HG03064 (cell line): ENCODE results near the gene AOAH.

Source experiments
- ATAC-seq: cut with Tn5 transposase; IDR thresholded peaks from one replicate; pipeline ENCODE4 v1.9.1; 2021; ENCODE audit warnings: low read depth; ENCODE audit not compliant: unreplicated experiment

The AOAH gene

DNA sequence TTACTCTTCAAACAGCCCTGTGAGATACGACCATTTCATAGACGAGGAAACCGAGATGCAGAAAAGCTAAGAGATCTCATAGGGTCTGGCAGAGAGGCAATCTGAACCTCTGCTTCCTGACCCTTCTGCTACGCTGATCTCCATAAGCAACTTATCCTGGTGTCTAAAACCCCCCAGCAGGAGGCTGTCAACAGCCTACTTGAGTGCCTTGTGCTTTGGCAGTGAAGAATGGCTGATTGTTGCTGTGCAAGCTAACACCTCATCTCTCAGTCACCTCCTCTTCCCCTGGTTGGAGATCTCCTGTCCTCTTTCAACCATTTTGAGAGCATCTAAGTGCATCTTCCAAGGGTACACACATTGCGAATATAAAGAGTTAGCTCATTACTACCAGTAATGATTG, 86.2 kb downstream of the AOAH start:
- ATAC-seq: no peak

DNA sequence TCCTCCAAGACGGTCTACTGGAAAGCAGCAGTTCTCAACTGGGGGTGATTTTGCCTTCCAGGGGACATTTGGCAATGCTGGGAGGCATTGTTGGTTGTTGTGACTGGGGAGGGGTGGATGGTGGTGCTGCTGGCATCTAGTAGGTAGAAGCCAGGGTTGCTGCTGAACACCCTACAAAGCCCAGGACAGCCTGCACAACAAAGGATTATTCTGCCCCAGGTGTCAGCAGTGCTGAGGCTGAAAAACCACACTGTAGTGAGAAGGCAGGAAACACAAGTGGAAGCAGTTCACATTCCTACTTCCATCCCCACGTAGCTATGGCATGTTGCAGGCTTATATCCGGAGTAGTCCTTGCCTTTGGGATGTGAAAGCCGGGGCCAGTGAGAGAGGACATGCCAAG, 86.9 kb downstream of the AOAH start:
- no peak for ATAC-seq

DNA sequence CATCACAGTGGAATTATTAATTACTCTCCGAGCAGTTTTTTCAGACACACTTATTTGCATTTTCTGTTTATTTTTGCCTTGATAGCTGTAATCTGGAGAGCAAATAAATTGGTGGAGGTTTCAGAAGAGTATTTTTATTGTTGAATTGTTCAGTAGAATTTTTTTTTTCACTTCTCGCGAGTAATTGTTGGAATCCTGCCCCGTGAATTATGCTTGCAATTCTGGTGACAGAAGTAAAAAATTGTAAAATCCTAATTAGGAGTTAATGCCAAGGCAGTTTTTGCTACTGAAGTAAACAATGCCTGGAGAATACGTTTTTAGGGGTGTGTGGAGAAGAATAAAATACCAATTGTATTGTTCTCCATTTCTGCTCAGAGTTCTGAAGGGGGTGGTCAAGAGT, 88.2 kb downstream of the AOAH start:
- ATAC-seq: no peak

DNA sequence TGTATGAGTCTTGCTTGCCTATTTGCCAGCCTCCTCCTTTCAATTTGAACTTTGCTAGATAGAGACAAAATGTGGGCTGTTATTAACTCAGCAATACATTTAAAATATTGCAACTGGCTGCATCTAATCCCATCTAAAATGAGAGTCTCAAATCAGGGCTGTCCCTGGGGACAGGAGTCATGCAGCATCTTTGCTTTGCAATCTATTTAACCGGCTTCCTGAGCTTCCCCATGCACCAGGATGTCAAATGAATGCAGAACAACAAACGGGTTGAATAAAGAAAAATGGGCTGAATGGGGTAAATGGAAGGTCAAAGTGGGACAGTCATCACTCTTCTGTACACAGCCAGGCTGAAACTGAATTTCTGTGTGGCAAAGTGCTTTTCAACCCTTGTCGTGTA, 89.2 kb downstream of the AOAH start:
- no peak for ATAC-seq

DNA sequence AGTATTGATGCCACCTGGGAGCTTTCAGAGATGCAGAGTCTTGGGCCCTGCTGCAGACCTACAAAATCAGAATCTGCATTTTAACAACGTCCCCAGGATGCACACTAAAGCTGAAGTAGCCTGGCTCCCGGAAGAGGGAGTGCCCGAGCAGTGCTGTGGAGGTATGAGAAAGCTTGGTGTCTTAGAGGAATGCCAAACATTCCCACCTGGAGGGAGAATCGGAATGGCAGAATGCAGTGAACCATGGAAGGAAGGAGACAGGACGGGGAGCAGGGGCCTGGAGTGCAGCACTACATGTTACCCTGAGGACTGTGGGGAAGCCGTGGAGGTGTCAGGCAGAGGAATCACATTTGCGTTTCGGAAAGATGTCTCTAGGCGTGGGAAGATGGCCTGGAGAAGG, 90.9 kb downstream of the AOAH start:
- ATAC-seq: no peak

DNA sequence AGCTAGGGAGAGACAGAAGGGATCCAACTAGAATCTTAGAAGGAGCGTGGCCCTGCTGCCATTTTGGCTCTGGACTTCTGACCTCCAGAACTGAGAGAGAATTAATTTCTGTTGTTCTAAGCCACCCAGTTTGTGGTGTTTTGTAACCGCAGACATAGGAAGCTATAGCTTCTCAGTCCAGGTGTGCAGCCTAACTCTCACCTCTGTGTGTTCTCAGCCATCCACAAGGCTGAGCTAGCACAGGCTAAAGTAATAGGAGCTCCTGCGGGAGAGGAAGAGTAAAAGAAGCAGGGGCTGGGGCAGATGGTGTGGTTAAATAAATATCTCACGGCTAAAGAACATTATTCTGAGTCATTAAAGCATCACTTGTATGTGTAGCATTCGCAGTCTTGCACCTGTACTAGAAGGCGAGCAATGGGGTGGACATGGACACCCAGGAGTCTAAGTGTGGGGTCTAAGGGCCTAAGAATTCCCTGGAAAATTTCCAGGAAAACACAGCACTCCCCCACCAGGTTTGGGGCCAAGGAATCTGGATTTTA, 94.1 kb downstream of the AOAH start:
- no peak for ATAC-seq

DNA sequence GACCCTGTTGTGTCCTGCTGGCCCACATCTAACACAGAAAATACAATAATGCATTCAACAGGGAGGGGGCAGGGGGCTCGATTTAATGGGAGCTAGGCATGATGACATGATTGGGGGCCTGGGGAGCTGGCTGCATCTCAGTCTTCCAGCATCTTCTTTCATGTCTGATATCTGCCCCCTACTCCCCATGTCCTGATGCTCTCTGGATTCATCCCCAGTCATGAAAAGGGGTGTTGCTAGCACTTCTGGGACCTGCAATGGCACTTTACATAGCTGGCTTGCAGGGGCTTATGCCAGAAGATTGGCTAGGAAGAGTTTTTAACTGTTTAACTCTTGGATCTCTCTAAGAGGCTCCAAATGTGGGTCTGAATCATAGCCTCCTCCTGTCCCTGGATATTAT, 94.9 kb downstream of the AOAH start:
- no peak for ATAC-seq

DNA sequence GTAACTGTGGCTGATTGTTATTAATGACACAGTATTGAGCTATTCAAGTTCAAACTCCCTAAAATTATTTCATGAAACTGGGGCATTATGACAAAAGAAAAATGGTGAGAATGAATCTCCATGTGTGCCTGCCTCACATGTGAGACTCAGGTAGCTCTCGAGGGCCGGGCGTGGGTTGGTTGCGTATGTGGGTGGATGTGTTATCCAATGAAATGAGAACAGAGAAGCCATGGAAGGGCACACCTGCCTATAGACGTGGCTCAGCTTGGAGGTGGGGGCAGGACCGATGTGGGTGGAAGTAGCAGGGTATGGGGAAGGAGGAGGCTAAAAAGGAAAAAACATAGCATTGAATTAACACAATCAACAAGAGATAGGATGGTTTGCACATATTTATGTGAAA, 96.5 kb downstream of the AOAH start:
- no peak for ATAC-seq

DNA sequence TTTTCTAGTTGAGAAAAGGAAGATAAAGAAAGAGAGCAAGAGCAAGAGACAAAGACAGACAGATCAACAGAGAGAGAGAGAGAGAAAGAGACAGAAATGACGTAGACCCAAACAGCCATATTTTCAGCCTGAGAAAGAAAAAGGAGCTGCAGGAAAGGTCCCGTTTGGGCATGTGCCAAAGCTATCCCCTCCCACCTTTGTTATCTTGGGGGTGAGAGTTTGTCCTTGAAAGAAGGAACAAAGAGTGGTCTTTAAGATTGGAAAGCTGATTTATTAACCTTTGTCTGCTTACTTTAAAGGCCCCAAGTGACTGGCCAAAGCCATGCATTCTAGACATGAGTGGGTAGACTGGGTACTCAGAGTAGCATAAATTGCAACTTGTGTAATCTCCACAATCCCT, 98.2 kb downstream of the AOAH start:
- no peak for ATAC-seq

DNA sequence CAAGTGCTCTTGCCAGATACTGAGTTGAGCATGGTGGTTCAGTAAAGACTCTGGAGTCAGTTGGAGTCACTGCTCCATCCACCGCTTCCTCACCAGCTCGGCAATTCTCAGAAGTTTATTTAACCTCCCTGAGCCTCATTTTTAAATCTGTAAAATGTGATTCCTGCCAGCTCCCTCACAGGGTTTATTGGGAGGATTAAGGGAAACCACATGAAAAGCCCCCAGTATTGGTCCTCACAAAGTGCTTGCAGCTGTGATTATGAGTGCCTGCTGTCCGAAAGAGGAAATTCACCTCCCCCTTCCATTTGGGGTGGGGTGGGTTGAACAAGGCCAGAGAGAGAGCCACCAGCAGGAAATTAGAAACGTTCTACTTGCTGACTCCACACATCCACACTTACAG, 99.0 kb downstream of the AOAH start:
- no peak for ATAC-seq

DNA sequence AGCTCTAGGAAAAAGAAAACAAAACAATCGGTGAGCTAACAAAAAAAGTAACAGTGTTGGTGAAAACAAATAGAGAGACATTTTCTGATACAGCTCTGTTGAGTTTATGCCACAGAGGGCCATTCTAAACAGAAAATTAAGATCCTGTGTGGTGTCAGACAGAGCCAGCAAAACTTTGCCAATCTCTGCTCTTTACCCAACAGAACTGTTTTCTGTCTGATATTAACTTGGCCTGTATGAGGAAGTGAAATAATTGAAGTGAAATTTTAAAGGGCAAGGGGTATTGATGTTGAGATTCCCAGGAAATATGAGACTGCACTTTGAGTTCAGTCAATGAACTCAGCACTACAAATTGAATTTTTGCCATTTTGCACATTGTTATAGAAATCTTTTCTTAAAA, 101.0 kb downstream of the AOAH start:
- no peak for ATAC-seq

DNA sequence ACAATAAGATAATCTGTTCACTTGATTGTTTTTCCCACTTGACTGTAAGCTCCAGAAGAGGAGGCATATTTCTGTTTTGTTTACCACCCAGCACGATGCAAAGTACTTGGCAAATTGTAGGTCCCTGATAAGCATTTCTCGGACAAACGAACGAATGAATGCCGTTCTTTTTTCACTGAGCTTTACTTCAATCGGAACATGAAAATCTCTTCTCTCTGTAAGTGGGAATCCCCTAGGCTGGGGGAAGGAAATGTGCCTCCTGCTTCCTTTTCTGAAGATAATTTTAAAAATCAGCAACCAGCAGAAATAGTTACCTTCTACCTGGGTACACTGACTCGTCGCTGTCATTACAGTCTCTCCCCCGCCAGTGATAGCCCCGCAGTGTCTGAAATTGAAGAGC, 102.9 kb downstream of the AOAH start:
- ATAC-seq: no peak

DNA sequence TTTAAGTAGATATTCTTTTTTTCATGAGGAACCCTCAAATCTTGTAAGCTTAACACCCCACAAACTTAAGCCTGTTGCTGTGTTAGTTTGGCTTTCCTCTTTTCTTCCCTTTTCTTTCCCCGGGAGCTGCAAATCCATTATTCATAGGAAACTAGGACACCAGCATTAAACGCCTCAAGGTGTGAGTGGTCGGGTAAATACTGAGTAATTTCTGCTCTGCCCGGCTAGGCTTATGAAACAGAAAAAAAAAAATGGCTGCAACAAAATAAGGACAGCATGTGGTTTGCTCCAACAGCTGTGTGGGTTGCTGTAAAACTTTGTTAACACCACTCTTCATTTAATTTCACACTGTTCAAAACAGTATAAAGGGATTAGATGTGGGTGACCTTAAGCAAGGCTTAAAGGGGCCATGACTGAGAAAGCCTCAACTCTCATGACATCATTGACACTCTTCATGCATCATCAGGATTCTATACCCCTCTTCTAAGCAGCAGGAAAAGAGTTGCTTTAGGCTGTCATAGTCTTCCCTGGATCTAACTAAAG, 104.1 kb downstream of the AOAH start:
- no peak for ATAC-seq

DNA sequence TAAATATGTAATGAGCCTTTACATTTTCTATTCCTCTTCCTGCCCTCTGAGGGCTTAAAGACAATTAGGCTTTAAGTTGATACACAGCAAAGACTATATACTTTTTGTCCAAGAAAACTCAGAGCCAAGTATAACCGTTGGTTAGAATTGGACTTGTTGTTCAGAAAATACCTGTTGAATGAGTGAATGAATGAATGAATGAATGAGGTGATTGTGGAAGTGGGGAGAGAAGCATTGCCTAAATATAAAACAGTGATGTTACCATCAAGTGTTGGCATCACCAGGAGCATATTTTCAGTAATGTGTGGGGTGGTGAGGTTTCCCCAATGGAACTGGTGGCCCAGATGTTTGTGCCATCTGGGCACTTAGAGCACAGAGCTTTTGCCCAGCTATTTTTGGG, 106.9 kb downstream of the AOAH start:
- ATAC-seq: no peak

DNA sequence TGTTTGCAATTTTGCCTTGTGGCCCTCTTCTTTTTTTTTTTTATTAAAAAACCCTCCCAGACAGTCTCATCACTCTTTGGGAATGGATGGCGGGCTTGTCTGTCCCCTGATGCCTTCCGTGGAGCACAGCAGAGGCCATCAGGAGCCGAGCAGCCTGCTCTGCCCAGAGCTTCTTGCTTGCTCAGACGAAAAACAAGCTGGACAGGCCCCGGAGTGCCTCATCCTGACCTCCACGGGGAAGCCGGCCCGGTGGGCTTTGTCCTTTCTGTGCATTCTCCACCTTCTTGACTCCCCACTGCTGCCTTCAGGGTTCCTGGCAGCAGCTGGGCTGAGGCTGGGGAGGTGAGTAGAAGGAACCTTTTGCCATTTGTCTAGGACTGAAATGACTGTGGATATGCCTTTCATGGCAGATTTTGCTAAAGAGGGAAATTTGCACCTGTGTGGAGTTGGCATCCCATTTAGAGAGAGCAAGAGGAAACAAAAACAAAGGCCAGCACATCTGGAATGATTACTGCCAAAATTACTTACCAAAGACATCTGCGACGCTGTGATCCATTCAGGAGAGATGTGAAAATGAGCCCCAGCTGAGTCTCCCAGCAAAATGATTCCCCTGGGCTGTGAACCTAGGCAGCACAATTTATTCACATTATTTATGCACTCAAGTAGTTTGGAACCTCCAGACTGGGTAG, 108.3 kb downstream of the AOAH start:
- ATAC-seq: no peak

DNA sequence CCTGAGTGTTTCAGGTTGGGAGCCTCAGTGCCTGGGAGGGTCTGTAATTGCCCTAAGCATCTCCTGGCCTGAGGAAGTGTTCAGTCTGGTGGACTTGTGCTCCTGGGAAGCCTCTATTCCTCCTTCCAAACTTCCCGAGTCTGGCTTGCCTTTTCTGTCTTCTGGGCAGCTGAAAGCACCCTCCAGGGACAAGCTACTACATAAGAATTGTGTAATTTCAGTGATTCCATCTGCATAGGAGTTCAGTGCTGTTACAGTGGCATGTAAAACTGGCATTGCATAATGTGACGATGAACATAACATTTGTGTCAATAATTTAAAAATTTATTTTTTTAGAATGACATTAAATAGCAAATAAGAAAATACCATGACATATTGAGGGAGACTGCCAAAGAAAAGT, 109.3 kb downstream of the AOAH start:
- ATAC-seq: no peak

DNA sequence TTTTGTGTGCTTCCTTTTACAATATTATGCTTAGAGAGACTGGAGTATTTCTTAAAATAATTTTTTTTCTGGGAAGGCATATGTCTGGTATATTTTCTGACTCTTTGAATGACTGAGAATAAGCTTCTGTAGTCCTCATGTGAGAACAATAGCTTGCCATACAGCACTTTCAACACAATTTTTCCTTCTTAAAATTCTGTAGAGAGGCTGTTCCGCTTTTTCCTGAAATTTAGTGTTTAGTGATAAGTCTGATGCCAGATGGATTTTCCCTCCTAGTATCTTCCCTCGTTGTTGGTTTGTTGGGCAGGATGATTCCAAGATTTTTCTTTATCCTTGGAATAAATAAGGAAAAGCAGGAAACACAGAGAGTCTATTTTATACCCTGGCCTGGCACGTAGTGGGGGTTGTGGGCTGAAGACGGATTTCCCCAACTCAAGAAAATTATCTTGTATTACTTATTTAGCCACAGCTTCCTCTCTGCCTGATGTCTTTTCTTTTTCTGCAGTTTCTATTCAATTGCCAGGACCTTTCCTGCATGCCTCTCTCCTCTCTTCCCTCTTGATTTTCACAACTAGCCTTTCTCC, 111.2 kb downstream of the AOAH start:
- no peak for ATAC-seq

DNA sequence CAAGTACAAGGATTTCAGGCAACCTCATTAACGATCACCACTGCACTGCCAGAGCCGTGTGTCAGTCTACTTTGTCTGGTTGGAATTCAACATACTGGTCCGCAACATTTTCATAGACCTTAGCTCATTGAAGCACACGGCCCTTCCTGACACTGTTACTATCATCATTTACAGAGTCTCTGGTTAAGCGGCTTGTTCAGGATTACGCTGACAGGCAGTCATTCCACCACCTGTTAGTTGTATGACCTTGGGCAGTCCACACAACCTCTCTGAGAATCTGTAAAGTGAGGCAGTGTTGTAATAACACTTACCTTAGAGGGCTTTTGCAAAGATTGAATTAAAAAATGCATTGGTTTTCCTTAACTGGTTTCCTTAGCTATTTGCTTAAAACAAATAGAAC, 112.6 kb downstream of the AOAH start:
- ATAC-seq: no peak

DNA sequence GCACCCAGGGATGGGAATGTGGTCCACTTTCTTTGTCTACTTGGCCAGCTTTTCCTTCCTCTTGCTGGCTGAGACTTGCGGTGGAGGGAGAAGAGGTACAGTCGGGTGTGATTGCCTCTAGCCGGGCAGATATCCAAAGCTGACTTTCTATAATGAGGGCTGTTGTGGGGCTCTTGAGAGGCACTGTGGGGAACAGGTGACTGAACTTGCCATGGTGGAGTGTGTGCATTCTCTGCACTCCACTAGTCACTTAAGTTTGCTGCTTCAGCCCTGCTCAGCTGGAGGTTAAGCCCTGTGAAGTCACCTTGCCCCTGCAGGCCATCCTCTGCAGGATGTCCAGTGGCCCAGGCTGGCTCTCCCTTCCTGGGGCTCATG, 116.6 kb downstream of the AOAH start:
- no peak for ATAC-seq

DNA sequence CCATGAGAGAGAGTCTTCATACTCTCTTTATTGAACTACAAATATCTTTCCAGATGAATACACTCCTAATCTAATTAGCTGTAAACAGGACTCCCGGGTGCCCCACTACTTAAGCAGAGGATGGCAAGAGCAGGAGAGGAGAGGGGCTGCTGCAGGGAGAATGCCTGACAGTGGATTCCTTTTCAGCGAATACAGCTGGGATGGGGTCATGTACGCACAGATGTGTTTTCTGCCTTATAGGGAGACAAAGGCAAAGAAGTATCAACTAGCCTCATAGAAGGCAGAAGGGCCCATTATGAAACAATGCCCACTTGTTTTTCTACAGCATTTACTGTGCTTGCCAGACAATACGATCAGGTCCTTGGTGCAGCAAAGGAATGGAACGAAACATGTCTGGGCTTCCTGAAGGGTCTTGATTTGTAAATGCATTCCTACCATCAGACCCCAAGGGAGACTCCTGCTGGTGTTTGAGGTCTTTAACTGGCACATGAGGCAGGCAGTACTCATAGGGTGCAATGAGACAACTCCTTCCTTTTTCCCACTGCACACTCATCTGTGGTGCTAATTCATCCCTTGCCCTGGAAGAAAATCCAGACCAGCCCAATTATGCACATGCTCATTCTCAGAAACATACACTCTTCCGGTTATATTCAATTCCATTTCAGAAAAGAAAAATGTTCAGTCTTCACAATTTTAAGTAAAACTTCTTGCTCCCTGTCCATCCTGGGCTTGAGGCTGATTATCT, 117.1 kb downstream of the AOAH start:
- no peak for ATAC-seq

DNA sequence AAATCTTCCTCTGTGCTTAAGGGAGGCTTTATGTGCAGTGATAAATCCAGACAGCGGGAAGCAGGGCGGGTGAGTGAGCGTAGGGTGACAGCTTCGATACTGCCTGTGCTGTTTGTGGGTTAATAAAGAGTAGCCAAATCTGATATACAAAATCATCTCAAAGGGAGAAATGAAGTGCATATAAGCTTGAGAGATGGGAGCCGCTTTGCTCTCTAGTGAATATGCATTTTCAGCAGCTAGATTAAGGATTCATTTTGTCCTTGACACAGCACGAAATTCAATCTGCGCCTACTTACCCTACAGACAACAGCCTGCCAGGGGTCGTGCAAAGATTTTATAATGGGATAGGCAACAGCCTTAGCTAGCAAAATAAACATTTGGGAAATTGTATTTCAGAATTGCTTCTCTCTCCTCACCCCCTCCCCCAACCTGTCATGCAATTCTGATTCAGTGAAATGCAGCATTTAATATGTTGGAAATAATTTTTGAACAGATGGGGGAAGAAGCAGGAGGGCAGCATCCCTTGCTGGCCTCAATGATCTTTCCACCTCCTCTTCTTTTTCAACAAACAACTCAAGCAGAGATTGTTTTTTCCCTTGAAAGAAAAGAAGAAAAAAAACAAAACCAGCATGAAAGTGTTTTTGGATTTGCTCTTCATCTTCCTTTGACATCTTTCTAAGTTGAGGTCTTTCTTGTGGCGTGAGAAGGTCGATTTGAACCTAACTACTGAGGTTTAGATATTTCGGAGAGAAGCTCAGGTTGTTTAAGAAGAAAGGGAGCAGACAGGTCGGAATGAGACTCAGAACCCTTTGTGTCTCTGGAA, 117.9 kb downstream of the AOAH start:
- no peak for ATAC-seq
